Endothelial cell of umbilical vein (primary cell): ENCODE data around the gene MTR. TPM values are rescaled to one million over a fixed set of nuclear protein-coding genes. Genes with fewer than 3 reads are reported as not detected.

ENCODE experiments used
- BruUV-seq: library from RNA; stranded (reverse); fragments of 400-500 nt; replicated peaks from 2 replicates; lab custom pipeline; 2021; lab: Mats Ljungman, UMichigan
- CTCF ChIA-PET: fragments of 300-600, 350-600 bp; sonication (Branson Sonifier 250); formaldehyde crosslinking; loops from one replicate; lab custom pipeline; 2021; ENCODE audit warnings: antibody characterized with exemption, inconsistent platforms; lab: Charles Lee
- POLR2A ChIA-PET: fragments of 300-600, 350-600 bp; sonication (Branson Sonifier 250); formaldehyde crosslinking; loops from one replicate; lab custom pipeline; 2021; ENCODE audit warnings: antibody characterized with exemption, inconsistent platforms; lab: Charles Lee
- DNase-seq: peaks from one replicate; pipeline ENCODE4 v3.0.0-alpha.2; 2011; ENCODE audit warnings: low read depth, low spot score
- FAIRE-seq: peaks from 2 replicates; lab custom pipeline; 2011; peaks lifted over from hg19 to GRCh38; lab: Jason Lieb, UNC
- H2AFZ ChIP-seq: 2 replicates; pipeline ENCODE4 v1.6.0; 2012; ENCODE audit warnings: low read depth, low read length, control low read depth, inconsistent platforms
- H3K27ac ChIP-seq: 2 replicates; pipeline ENCODE4 v1.5.1; 2011; ENCODE audit warnings: low read depth, mild to moderate bottlenecking, control low read depth, low read length, moderate library complexity; ENCODE audit not compliant: insufficient read depth
- H3K27me3 ChIP-seq, 2 experiments: 2 replicates each; pipeline versions ENCODE4 v1.6.0 to v1.6.1; 2011; ENCODE audit warnings: low read length in 2 of 2, mixed read lengths in 1 of 2; ENCODE audit not compliant: control insufficient read depth in 2 of 2, insufficient read depth in 2 of 2
- H3K36me3 ChIP-seq, 2 experiments: 2 replicates in 1 of 2; 3 replicates in 1 of 2; pipeline ENCODE4 v1.5.1; 2011; ENCODE audit warnings: low read length in 2 of 2, mild to moderate bottlenecking in 1 of 2, moderate library complexity in 1 of 2; ENCODE audit not compliant: control insufficient read depth in 2 of 2, insufficient read depth in 2 of 2; ENCODE audit errors: extremely low read depth in 1 of 2
- H3K4me1 ChIP-seq: 3 replicates; pipeline ENCODE4 v1.5.1; 2011; ENCODE audit warnings: mild to moderate bottlenecking, low read length; ENCODE audit not compliant: control insufficient read depth, insufficient read depth; ENCODE audit errors: extremely low read depth
- H3K4me2 ChIP-seq: 2 replicates; pipeline ENCODE4 v1.6.1; 2011; ENCODE audit warnings: low read length, control low read depth, mixed read lengths; ENCODE audit not compliant: insufficient read depth
- H3K4me3 ChIP-seq, 3 experiments: fragments of 200-600 bp in 1 of 3; sonication (generic), shearing (Covaris generic) in 1 of 3; replicated peaks in 1 of 3; 2 replicates each; pipeline ENCODE4 v1.5.1; 2011 to 2016; ENCODE audit warnings: control low read depth in 3 of 3, low read length in 3 of 3, mild to moderate bottlenecking in 2 of 3, inconsistent platforms in 1 of 3, low read depth in 1 of 3, moderate library complexity in 1 of 3; ENCODE audit not compliant: insufficient read depth in 1 of 3
- H3K79me2 ChIP-seq: 2 replicates; pipeline ENCODE4 v1.6.0; 2012; ENCODE audit warnings: low read length, inconsistent platforms; ENCODE audit not compliant: control insufficient read depth, insufficient read depth
- H3K9ac ChIP-seq: replicated peaks from 2 replicates; pipeline ENCODE3; 2011; ENCODE audit warnings: low read length, control low read depth; ENCODE audit not compliant: insufficient read depth; ENCODE audit errors: extremely low read depth
- H3K9me1 ChIP-seq: replicated peaks from 3 replicates; pipeline ENCODE4 v1.6.0; 2011; ENCODE audit warnings: mild to moderate bottlenecking, low read length; ENCODE audit not compliant: control insufficient read depth, insufficient read depth; ENCODE audit errors: extremely low read depth
- H3K9me3 ChIP-seq: replicated peaks from 2 replicates; pipeline ENCODE4 v1.5.1; 2012; ENCODE audit warnings: low read length, inconsistent platforms; ENCODE audit not compliant: control insufficient read depth, insufficient read depth
- H4K20me1 ChIP-seq: replicated peaks from 2 replicates; pipeline ENCODE3; 2011; ENCODE audit warnings: mild to moderate bottlenecking, low read length; ENCODE audit not compliant: control insufficient read depth, insufficient read depth; ENCODE audit errors: extremely low read depth
- CTCF ChIP-seq, 2 donors: IDR thresholded peaks; 1 replicate in 1 of 2; 2 replicates in 1 of 2; pipeline ENCODE4 v1.5.1; 2011; ENCODE audit warnings: low read length in 2 of 2, mild to moderate bottlenecking in 2 of 2, moderate library complexity in 2 of 2, control low read depth in 1 of 2, inconsistent platforms in 1 of 2, low read depth in 1 of 2; ENCODE audit not compliant: insufficient read depth in 1 of 2; ENCODE audit errors: extremely low read depth in 1 of 2
- EZH2 ChIP-seq: IDR thresholded peaks from 2 replicates; pipeline ENCODE4 v1.6.1; 2012; ENCODE audit warnings: borderline replicate concordance, low read depth, mild to moderate bottlenecking, moderate library complexity, low read length, inconsistent platforms; ENCODE audit not compliant: severe bottlenecking
- FOS ChIP-seq: IDR thresholded peaks from 2 replicates; pipeline ENCODE4 v1.6.1; 2011; ENCODE audit warnings: mild to moderate bottlenecking, low read length, moderate library complexity, borderline replicate concordance; ENCODE audit not compliant: insufficient read depth
- GATA2 ChIP-seq: IDR thresholded peaks from 2 replicates; pipeline ENCODE4 v1.7.0; 2011; ENCODE audit warnings: low read depth, mild to moderate bottlenecking, moderate library complexity, mixed read lengths, low read length; ENCODE audit not compliant: insufficient read length, insufficient read depth
- JUN ChIP-seq: IDR thresholded peaks from 2 replicates; pipeline ENCODE4 v1.6.1; 2011; ENCODE audit warnings: borderline replicate concordance, low read depth; ENCODE audit not compliant: insufficient read length, insufficient read depth
- MAX ChIP-seq: IDR thresholded peaks from 2 replicates; pipeline ENCODE4 v1.6.1; 2011; ENCODE audit not compliant: insufficient read depth, insufficient read length
- MYC ChIP-seq: IDR thresholded peaks from one replicate; pipeline ENCODE4 v1.6.1; 2011; ENCODE audit warnings: mild to moderate bottlenecking, low read depth, low read length
- POLR2A ChIP-seq: IDR thresholded peaks from 2 replicates; pipeline ENCODE4 v1.6.1; 2012; ENCODE audit warnings: low read depth, mild to moderate bottlenecking, control low read depth, low read length
- POLR2AphosphoS5 ChIP-seq: IDR thresholded peaks from 2 replicates; pipeline ENCODE4 v1.6.1; 2012; ENCODE audit warnings: low read depth, mild to moderate bottlenecking, control low read depth, low read length, moderate library complexity; ENCODE audit not compliant: insufficient read depth
- dilution Hi-C: fragments of 300-500 bp; cut with MboI; formaldehyde crosslinking; loops from one replicate; pipeline ENCODE4 v1.15.0; 2019; ENCODE audit warnings: low sequenced_read_pairs; ENCODE audit not compliant: extremely low pct_ligation_motif_present
- intact Hi-C: fragments of 100-400 bp; cut with micrococcal nuclease; formaldehyde crosslinking; loops from one replicate; pipeline ENCODE4 v1.10.0; 2022
- polyA plus RNA-seq, 4 experiments: library from polyadenylated mRNA; depleted of rRNA in 3 of 4; stranded (reverse) in 3 of 4; unstranded in 1 of 4; fragments of >200 nt; gene quantifications; 2 replicates each; pipeline versions ENCODE4 v1.2.1 to v1.2.3, GENCODE V29; 2011 to 2012; ENCODE audit warnings: missing spikeins in 1 of 4
- total RNA-seq: library from RNA; stranded (reverse); gene quantifications from 2 replicates; pipeline ENCODE4 v1.2.3, GENCODE V29; 2021

Gene MTR
- total and polyA plus RNA-seq, 2 donors (not counting 3 experiments of a cell fraction or from before 2014, with no cell fraction given): 6.7 to 45.2 TPM

DNA sequence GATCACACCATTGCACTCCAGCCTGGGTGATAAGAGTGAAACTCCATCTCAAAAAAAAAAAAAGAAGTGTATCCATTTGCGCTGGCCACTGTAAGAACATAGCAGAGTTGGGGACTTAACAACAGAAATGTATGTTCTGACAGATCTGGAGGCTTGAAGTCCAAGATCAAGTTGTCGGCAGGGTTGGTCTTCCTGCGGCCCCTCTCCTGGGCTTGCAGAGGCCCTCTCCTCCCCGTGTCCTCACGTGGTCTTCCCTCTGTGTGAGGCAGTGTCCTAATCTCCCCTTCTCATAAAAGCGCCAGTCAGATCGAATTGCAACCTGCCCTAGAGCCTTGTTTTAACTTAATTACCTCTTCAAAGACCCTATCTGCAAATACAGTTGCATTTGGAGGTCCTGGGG, 156.6 kb downstream of the MTR start:
- no peaks in the 10 kb centered on the region for H3K9me3 ChIP-seq
- no peak overlapping the region for H3K4me3 ChIP-seq
- TF ChIP-seq JUN (no peak), POLR2AphosphoS5 (no peak), MAX (no peak), MYC (no peak), POLR2A (no peak), CTCF (IDR thresholded peaks at IDR 0.05; ENCODE audit: extremely low read depth in 1 of 2, insufficient read depth in 1 of 2, low read depth in 1 of 2, low read length in 2 of 2) (no peak), GATA2 (no peak), EZH2 (no peak), FOS (no peak)
- H3K4me2 ChIP-seq: no peak overlapping the region
- BruUV-seq: no TSS peak
- H3K79me2 ChIP-seq: no peaks in the 10 kb centered on the region
- no peak for FAIRE-seq
- no peak overlapping the region for H3K9ac ChIP-seq
- H2AFZ ChIP-seq: no peak overlapping the region
- H3K36me3 ChIP-seq: no peaks in the 10 kb centered on the region
- no peak for DNase-seq
- CTCF ChIA-PET: no interaction called here
- no peak overlapping the region for H3K27ac ChIP-seq
- no peaks in the 10 kb centered on the region for H3K9me1 ChIP-seq
- dilution Hi-C loops: no loop called here
- H3K27me3 ChIP-seq: no peaks in the 10 kb centered on the region
- H3K4me1 ChIP-seq: no peaks in the 10 kb centered on the region
- POLR2A ChIA-PET: no interaction called here
- H4K20me1 ChIP-seq: no peaks in the 10 kb centered on the region
- intact Hi-C loops: no loop called here
